HG03196 (cell line): ENCODE measurements around the gene ADGRV1.
"Not testable (repeated sequence)": the region's sequence is repeated elsewhere in the genome, so short reads cannot be mapped to it uniquely, and the experiment has no call there.

Experiments used
- ATAC-seq: cut with Tn5 transposase; IDR thresholded peaks from one replicate; pipeline ENCODE4 v1.9.1; 2021; ENCODE audit not compliant: unreplicated experiment

The ADGRV1 gene

GRCh38 chr5:90703932-90704331 is 145.3 kb downstream of the ADGRV1 start:
- no peak for ATAC-seq

GRCh38 chr5:90707698-90708097 is 149.1 kb downstream of the ADGRV1 start:
- no peak for ATAC-seq

GRCh38 chr5:90709323-90710155 is 150.9 kb downstream of the ADGRV1 start:
- peak; percentile 81 for ATAC-seq

GRCh38 chr5:90718387-90718786 is 159.8 kb downstream of the ADGRV1 start:
- ATAC-seq: no peak

GRCh38 chr5:90739567-90739966 is 181.0 kb downstream of the ADGRV1 start:
- no peak for ATAC-seq

GRCh38 chr5:90740244-90740799 is 181.7 kb downstream of the ADGRV1 start:
- no peak for ATAC-seq

- no peak for ATAC-seq
Measured at GRCh38 chr5:90741022-90741564, 182.5 kb downstream of the ADGRV1 start.

GRCh38 chr5:90746119-90746518 is 187.5 kb downstream of the ADGRV1 start:
- no peak for ATAC-seq

GRCh38 chr5:90747175-90747574 is 188.6 kb downstream of the ADGRV1 start:
- no peak for ATAC-seq

GRCh38 chr5:90747693-90748092 is 189.1 kb downstream of the ADGRV1 start:
- no peak for ATAC-seq

GRCh38 chr5:90759119-90759518 is 200.5 kb downstream of the ADGRV1 start:
- ATAC-seq: no peak

- ATAC-seq: no peak
Measured at GRCh38 chr5:90767710-90768109, 209.1 kb downstream of the ADGRV1 start.

- not testable (repeated sequence) for ATAC-seq
Measured at GRCh38 chr5:90770006-90770541, 211.5 kb downstream of the ADGRV1 start.

GRCh38 chr5:90777959-90778358 is 219.4 kb downstream of the ADGRV1 start:
- no peak for ATAC-seq

GRCh38 chr5:90783460-90784333 is 225.1 kb downstream of the ADGRV1 start:
- ATAC-seq: peak; percentile 93

- ATAC-seq: no peak
Measured at GRCh38 chr5:90786756-90787155, 228.2 kb downstream of the ADGRV1 start.

- ATAC-seq: no peak
Measured at GRCh38 chr5:90792725-90793124, 234.1 kb downstream of the ADGRV1 start.

- no peak for ATAC-seq
Measured at GRCh38 chr5:90793183-90793582, 234.6 kb downstream of the ADGRV1 start.

GRCh38 chr5:90796919-90797318 is 238.3 kb downstream of the ADGRV1 start:
- ATAC-seq: not testable (repeated sequence)

- not testable (repeated sequence) for ATAC-seq
Measured at GRCh38 chr5:90800082-90800481, 241.5 kb downstream of the ADGRV1 start.

GRCh38 chr5:90800515-90800914 is 241.9 kb downstream of the ADGRV1 start:
- not testable (repeated sequence) for ATAC-seq
